ENCODE data around the gene ENPP4. TPM values are rescaled to one million over a fixed set of nuclear protein-coding genes. Genes with fewer than 3 reads are reported as not detected.

The ENPP4 gene
- total and polyA plus RNA-seq, 2 of the 4 experiments (the other 2 are of a cell fraction): under 0.01 to 0.03 TPM

GRCh38 chr6:46191961-46192360, 62.2 kb downstream of the ENPP4 start:
- ChIA-PET POLR2A (ENCODE audit: unreplicated experiment) (no interaction called here), CTCF (no interaction called here)
- DNase-seq (peak; percentile 41), ATAC-seq (ENCODE audit: low read depth) (no peak)
- Histone ChIP-seq H2BK5ac (ENCODE audit: low read depth, low read length, poor library complexity, severe bottlenecking) (no peak overlapping the region), H3K9ac (ENCODE audit: low read depth, low read length) (no peak overlapping the region), H4K8ac (ENCODE audit: low read depth in 2 of 2, low read length in 2 of 2) (no peak overlapping the region), H3K9me1 (ENCODE audit: insufficient read depth, low read length) (no peaks in the 10 kb centered on the region), H2AK9ac (replicated peaks; ENCODE audit: low read depth, low read length, poor library complexity) (no peak overlapping the region), H2AK5ac (ENCODE audit: low read depth, low read length) (no peak overlapping the region), H3K23ac (ENCODE audit: low read depth, low read length) (no peak overlapping the region), H4K20me1 (ENCODE audit: insufficient read depth, low read length) (no peaks in the 10 kb centered on the region), H4K5ac (ENCODE audit: low read depth, low read length) (no peak overlapping the region), H3K4me2 (ENCODE audit: low read depth, low read length) (no peak overlapping the region), H3K36me3 (ENCODE audit: control insufficient read depth, insufficient read depth, low read length) (no peaks in the 10 kb centered on the region), H3K27me3 (ENCODE audit: control insufficient read depth, insufficient read depth, low read length) (no peaks in the 10 kb centered on the region), H3K9me3 (ENCODE audit: control insufficient read depth, insufficient read depth, low read length) (no peaks in the 10 kb centered on the region), H3K14ac (replicated peaks; ENCODE audit: low read depth, low read length) (no peak overlapping the region), H3K56ac (ENCODE audit: extremely low read depth, insufficient read depth, low read length) (no peak overlapping the region), H2AFZ (replicated peaks; ENCODE audit: low read length, poor library complexity) (no peak overlapping the region), H3K18ac (ENCODE audit: low read depth, low read length) (no peak overlapping the region), H3K4ac (ENCODE audit: low read depth, low read length) (no peak overlapping the region), H3K27ac (ENCODE audit: insufficient read depth, low read length) (no peak overlapping the region), H4K91ac (ENCODE audit: insufficient read depth, low read depth, low read length) (no peak overlapping the region), H2BK15ac (ENCODE audit: low read depth, low read length) (no peak overlapping the region), H3K4me3 (ENCODE audit: insufficient read depth, low read depth, low read length) (no peak overlapping the region), H3K4me1 (ENCODE audit: control insufficient read depth, insufficient read depth, low read length) (no peaks in the 10 kb centered on the region), H2BK120ac (ENCODE audit: low read depth, low read length) (no peak overlapping the region), H3K79me1 (ENCODE audit: low read depth in 1 of 2, low read length in 2 of 2) (no peaks in the 10 kb centered on the region), H2BK20ac (ENCODE audit: low read depth, low read length) (no peak overlapping the region)
- no CpG with 5 or more reads among the region's 1 CpG for WGBS, 2 experiments (ENCODE audit: extremely low coverage in 2 of 2, insufficient read length in 1 of 2)
- no TSS peak for BruUV-seq (replicated peaks)
- TF ChIP-seq CHD1 (IDR thresholded peaks at IDR 0.05; ENCODE audit: low read depth, low read length) (no peak), MAFK (IDR thresholded peaks at IDR 0.05; ENCODE audit: low read depth, low read length) (no peak), MXI1 (IDR thresholded peaks at IDR 0.05; ENCODE audit: borderline replicate concordance, low read depth, low read length) (no peak), USF2 (IDR thresholded peaks at IDR 0.05; ENCODE audit: low read depth, low read length) (no peak)
- in situ Hi-C loops (cut with MboI; ENCODE audit: low sequenced_read_pairs): no loop called here
- dilution Hi-C loops (cut with HindIII; ENCODE audit: low sequenced_read_pairs, unreplicated experiment): no loop called here
- intact Hi-C loops (cut with micrococcal nuclease): no loop called here

Other genes starting within 250 kb of the ENPP4 start
- not detected in 2 replicates for gene CLIC5, start 114.1 kb upstream of the ENPP4 start, total RNA-seq (2012; rRNA removed)
- gene CLIC5, start 114.1 kb upstream of the ENPP4 start, polyA plus RNA-seq (2012; rRNA removed): not detected in 2 replicates
- under 0.01 TPM in 1 of 2 replicates, not detected in the other for gene ENPP5, start 41.0 kb downstream of the ENPP4 start, total RNA-seq (2012; rRNA removed)
- not detected in 2 replicates for gene ENPP5, start 41.0 kb downstream of the ENPP4 start, polyA plus RNA-seq (2012; rRNA removed)

All from IMR-90 (cell line).